SH-SY5Y (cell line): ENCODE measurements around the gene WNT7A.

Experiments used
- GATA2 ChIP-seq: IDR thresholded peaks from 2 replicates; pipeline ENCODE4 v1.6.1; 2011; ENCODE audit warnings: mild to moderate bottlenecking, low read depth, low read length
- GATA3 ChIP-seq: IDR thresholded peaks from 2 replicates; pipeline ENCODE4 v1.6.1; 2011; ENCODE audit warnings: low read depth, mild to moderate bottlenecking, low read length, moderate library complexity

WNT7A gene

DNA sequence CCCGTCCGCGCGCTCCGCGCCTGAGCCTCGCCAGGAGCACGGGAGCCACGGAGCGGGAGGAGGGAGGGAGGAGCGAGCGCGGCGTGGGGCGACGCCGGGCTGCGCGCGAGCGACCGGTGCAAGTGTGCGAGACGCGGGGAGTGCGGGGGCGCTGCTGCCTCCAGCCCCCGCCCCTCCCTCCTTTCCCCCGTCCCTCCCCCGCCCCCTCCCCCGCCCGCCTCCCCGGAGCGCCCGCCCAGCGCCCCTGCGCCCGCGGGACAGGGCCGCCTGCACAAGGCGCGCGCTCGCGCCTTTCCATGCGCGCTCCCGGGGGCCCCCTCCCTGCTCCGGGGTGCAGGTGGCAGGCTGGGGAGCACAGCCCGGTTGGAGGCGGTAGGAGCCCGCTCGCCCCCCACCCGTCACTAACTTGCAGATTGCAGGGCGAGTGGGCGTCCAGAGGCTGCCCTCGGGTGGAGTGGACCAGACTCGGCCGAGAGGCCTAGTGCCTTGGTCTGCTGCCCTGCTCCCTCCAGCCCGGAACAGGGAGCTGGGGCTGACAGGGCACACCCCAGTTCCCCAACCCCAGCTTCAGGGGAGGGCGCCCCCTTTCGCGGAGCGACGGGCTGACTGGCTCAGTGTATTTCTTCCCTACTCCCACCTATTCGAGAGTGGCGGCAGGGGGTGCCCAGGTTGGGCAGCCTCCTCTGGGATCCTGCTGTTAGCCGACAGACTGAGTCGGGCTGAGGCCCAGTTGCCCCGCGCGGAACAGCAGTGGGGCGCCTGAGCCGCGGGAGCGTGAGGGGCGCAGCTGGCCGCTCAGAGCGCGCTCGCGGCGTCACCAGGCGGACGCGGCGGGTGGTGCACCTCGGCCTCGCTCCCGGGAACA is at the start of gene WNT7A:
Gene WNT7A (minus strand): TSS at position 126 of the 865 bp plus-strand sequence. CDS start 255 bp downstream, outside the sequence.
- no peak for TF ChIP-seq GATA3
- no peak for TF ChIP-seq GATA2

GRCh38 chr3:13927295-13927694 is 47.4 kb upstream of the WNT7A start:
- TF ChIP-seq GATA3 (no peak), GATA2 (no peak)

DNA sequence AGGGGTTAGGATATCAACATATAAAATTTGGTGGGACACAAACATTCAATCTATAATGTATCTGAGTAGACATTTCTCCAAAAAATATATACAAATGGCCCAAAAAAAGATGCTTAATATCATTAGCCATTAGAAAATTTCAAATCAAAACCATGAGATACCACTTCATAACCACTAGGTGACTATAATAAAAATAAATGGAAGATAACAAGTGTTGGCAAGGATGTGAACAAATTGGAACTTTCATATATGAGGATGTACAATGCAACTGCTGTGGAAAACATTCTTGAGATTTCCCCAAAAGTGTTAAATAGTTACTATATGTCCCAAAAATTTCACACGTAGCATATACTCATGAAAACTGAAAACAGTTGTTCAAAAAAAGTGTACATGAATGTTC is 36.5 kb upstream of the WNT7A start:
- no peak for TF ChIP-seq GATA2
- TF ChIP-seq GATA3 = no peak

- TF ChIP-seq GATA2 (no peak), GATA3 (no peak)
Measured at GRCh38 chr3:13902648-13903238, 22.9 kb upstream of the WNT7A start.

DNA sequence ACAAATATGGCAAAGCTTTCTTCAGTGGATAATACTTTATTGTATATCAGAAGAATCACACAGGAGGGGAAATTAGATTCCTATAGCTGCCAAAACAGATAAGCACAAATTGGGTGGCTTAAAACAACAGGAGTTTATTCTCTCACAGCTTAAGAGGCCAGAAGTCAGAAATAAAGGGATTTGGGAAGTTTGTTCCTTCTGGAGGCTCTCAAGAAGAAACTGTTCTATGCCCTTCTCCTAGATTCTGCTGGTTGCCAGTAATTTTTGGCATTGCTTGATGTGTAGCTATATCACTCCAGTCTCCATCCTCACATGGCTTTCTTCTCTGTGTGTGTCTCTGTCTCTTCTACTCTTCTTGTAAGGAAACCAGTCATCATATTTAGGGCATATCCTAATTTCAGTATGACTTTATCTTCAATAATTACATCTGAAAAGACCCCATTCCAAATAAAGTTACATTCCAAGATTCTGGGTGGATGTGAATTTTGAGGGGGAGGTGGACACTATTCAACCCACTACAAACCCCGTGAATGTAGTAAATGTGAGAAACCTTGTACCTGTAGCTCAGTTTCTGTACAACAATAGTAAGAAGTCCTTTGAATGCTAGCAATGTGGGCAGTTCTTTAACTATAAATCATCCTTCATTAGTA is 22.2 kb upstream of the WNT7A start:
- TF ChIP-seq GATA2 (no peak), GATA3 (no peak)

- no peak for TF ChIP-seq GATA2
- no peak for TF ChIP-seq GATA3
Measured at GRCh38 chr3:13898346-13898745, 18.5 kb upstream of the WNT7A start.

- TF ChIP-seq GATA3 (no peak), GATA2 (no peak)
Measured at GRCh38 chr3:13896473-13897154, 16.7 kb upstream of the WNT7A start.

DNA sequence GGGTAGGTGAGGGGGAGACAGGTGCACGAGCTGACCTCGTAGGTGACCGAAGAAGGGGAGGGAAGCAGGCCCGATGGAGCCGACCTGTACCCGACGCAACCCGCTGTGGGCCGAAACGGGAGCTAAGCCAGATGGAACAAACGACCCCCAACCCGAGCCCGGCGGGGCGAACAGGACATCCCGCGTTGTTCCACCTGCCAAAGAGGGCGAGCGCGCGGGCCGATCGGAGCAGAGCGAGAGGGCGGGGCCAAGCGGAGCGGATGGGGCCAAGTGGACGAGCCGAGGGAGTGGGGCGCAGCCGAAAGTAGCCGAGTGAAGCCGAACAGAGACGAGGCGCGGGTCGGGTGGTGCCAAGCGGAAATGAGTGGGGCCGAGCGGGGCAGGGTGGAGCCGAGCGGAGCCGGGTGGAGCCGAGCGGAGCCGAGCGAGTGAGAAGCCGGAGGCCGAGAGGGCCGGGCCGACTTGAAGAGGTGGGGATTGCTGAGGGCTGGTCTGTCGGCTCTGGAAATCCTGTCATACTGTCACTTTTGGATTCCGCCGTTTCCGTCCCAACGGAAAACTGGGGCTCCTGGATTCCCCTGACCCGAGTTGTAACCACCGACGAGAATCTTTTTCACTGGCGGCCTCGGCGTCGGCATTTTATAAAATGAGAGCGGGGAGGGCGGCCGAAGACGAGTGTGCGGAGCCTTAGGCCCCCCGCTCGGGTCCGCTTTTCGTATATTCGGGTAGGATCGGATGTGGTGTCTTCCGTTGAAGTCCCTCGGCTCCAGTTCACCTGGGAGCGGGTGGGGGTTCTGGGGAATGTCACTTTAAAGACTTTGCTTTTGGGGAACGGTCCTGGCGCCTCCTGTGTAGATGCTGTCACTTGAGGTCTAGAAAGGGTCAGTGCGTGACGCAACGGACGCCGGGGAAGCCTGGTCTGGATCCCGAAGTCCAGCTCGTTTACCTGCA is 15.6 kb upstream of the WNT7A start:
- TF ChIP-seq GATA3 (no peak), GATA2 (no peak)

GRCh38 chr3:13894807-13895154 is 14.9 kb upstream of the WNT7A start:
- TF ChIP-seq GATA2 (no peak), GATA3 (no peak)

- no peak for TF ChIP-seq GATA2
- TF ChIP-seq GATA3 = no peak
Measured at GRCh38 chr3:13894096-13894806, 14.4 kb upstream of the WNT7A start.

- no peak for TF ChIP-seq GATA3
- TF ChIP-seq GATA2 = no peak
Measured at GRCh38 chr3:13892304-13892703, 12.4 kb upstream of the WNT7A start.

- no peak for TF ChIP-seq GATA2
- TF ChIP-seq GATA3 = no peak
Measured at GRCh38 chr3:13891492-13892073, 11.7 kb upstream of the WNT7A start.

GRCh38 chr3:13891017-13891392 is 11.1 kb upstream of the WNT7A start:
- TF ChIP-seq GATA3 = no peak
- no peak for TF ChIP-seq GATA2
